Measurements from ENCODE around the gene KPNA5.
"Not testable (repeated sequence)": the region's sequence is repeated elsewhere in the genome, so short reads cannot be mapped to it uniquely, and the experiment has no call there.

Gene KPNA5

GRCh38 chr6:116680880-116681672 is at the start of gene KPNA5:
KPNA5 (plus strand) TSS chr6:116681211; CDS start chr6:116681335, 124 bp downstream.
- DNase-seq, result peak; percentile 84

GRCh38 chr6:116631379-116631990 is 49.5 kb upstream of the KPNA5 start:
- DNase-seq, result no peak

GRCh38 chr6:116633685-116634084 is 47.3 kb upstream of the KPNA5 start:
- no peak for DNase-seq

- DNase-seq, result no peak
Observed at GRCh38 chr6:116648156-116648555, 32.9 kb upstream of the KPNA5 start.

GRCh38 chr6:116649129-116649528 is 31.9 kb upstream of the KPNA5 start:
- DNase-seq, result no peak

GRCh38 chr6:116651916-116652315 is 29.1 kb upstream of the KPNA5 start:
- no peak for DNase-seq

GRCh38 chr6:116661594-116661993 is 19.4 kb upstream of the KPNA5 start:
- no peak for DNase-seq

- DNase-seq, result no peak
Observed at GRCh38 chr6:116662202-116662601, 18.8 kb upstream of the KPNA5 start.

- DNase-seq, result no peak
Observed at GRCh38 chr6:116663308-116663707, 17.7 kb upstream of the KPNA5 start.

- DNase-seq, result not testable (repeated sequence)
Observed at GRCh38 chr6:116664169-116664568, 16.8 kb upstream of the KPNA5 start.

- no peak for DNase-seq
Observed at GRCh38 chr6:116665464-116665863, 15.5 kb upstream of the KPNA5 start.

GRCh38 chr6:116666869-116667268 is 14.1 kb upstream of the KPNA5 start:
- no peak for DNase-seq

- DNase-seq, result peak; percentile 70
Observed at GRCh38 chr6:116667623-116668022, 13.4 kb upstream of the KPNA5 start.

- DNase-seq, result no peak
Observed at GRCh38 chr6:116672306-116672705, 8.7 kb upstream of the KPNA5 start.

GRCh38 chr6:116676021-116676420 is 5.0 kb upstream of the KPNA5 start:
- DNase-seq, result no peak

- peak; percentile 75 for DNase-seq
Observed at GRCh38 chr6:116682334-116682712, 1.3 kb downstream of the KPNA5 start.

GRCh38 chr6:116685437-116685993 is 4.5 kb downstream of the KPNA5 start:
- DNase-seq, result no peak

GRCh38 chr6:116686475-116687101 is 5.6 kb downstream of the KPNA5 start:
- not testable (repeated sequence) for DNase-seq

- DNase-seq, result no peak
Observed at GRCh38 chr6:116691154-116691553, 10.1 kb downstream of the KPNA5 start.

- not testable (repeated sequence) for DNase-seq
Observed at GRCh38 chr6:116692873-116693272, 11.9 kb downstream of the KPNA5 start.

GRCh38 chr6:116693275-116693674 is 12.3 kb downstream of the KPNA5 start:
- not testable (repeated sequence) for DNase-seq

- no peak for DNase-seq
Observed at GRCh38 chr6:116695401-116695800, 14.4 kb downstream of the KPNA5 start.

GRCh38 chr6:116697480-116697879 is 16.5 kb downstream of the KPNA5 start:
- DNase-seq, result peak; percentile 17

- DNase-seq, result not testable (repeated sequence)
Observed at GRCh38 chr6:116703888-116704287, 22.9 kb downstream of the KPNA5 start.
